H1 (cell line): ENCODE data around the gene ATOH8. TPM values are rescaled to one million over a fixed set of nuclear protein-coding genes. Genes with fewer than 3 reads are reported as not detected.

Source experiments
- MAFK ChIP-seq: IDR thresholded peaks from 2 replicates; pipeline ENCODE4 v1.6.1; 2012; ENCODE audit warnings: low read depth, mild to moderate bottlenecking, improper control_type of control experiment, low read length
- NRF1 ChIP-seq: IDR thresholded peaks from 2 replicates; pipeline ENCODE4 v1.6.1; 2011; ENCODE audit warnings: mild to moderate bottlenecking, low read depth, low read length, improper control_type of control experiment
- PHF8 ChIP-seq: fragments of 200-600 bp; sonication (generic); conservative IDR thresholded peaks from 2 replicates; pipeline ENCODE4 v1.7.1; 2012; ENCODE audit warnings: low read depth, mild to moderate bottlenecking, inconsistent platforms, low read length, moderate library complexity
- SP2 ChIP-seq: IDR thresholded peaks from 2 replicates; pipeline ENCODE4 v1.6.1; 2012; ENCODE audit warnings: mild to moderate bottlenecking, low read length, inconsistent platforms
- TAF7 ChIP-seq: optimal IDR thresholded peaks from 2 replicates; pipeline ENCODE3; 2011; ENCODE audit warnings: low read depth, mild to moderate bottlenecking, inconsistent platforms, low read length, moderate library complexity, borderline replicate concordance
- polyA plus RNA-seq, 7 experiments: library from polyadenylated mRNA; depleted of rRNA in 3 of 7; stranded (reverse) in 5 of 7; unstranded in 2 of 7; fragments of >200 nt in 5 of 7; fragments of 200-250 nt in 2 of 7; gene quantifications; 1 replicate in 5 of 7; 2 replicates in 1 of 7; 4 replicates in 1 of 7; pipeline versions ENCODE4 v1.2.1 to v1.2.3, GENCODE V29; 2011 to 2013; ENCODE audit warnings: missing spikeins in 2 of 7, mixed read lengths in 2 of 7
- total RNA-seq: library from RNA; stranded (reverse); fragmentation: NEBNext Ultra II Directional; extraction: Animal tissue kit (Norgen Biotek cat#: 25700); gene quantifications from 2 replicates; pipeline ENCODE4 v1.2.1, GENCODE V29; 2021
- TF ChIP-seq, protein P1 (sequence below): fragments of 300-600 bp; sonication (generic); IDR thresholded peaks from 2 replicates; pipeline ENCODE4 v1.7.1; 2012; ENCODE audit warnings: low read length, moderate library complexity, mild to moderate bottlenecking, inconsistent platforms; ENCODE audit not compliant: insufficient replicate concordance
- TF ChIP-seq, protein P2 (sequence below): IDR thresholded peaks from 2 replicates; pipeline ENCODE4 v1.6.1; 2011; ENCODE audit warnings: low read depth, mild to moderate bottlenecking, low read length; ENCODE audit not compliant: insufficient read depth

The ATOH8 gene
- total and polyA plus RNA-seq, 2 of the 8 experiments (the other 6 are each of a cell fraction or from before 2014, with no cell fraction given), result 0.50 to 0.53 TPM

DNA sequence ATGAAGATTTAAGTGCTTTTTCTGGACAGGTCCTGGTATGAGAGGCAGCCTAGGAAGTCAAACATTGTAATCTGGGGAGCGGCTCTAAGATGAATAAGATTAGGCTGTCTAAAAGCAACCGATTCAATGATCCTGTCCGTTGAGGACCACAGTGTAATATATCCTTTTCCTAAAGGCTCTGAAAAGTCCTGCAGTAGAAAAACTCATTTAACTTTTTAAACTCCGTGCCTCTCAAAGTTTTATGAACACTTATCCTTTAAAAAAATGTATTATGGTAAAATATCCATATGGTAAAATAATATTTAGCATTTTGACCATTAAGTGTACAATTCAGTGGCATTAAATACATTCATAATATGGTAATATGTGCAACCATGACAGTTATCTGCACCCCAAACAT is 39.8 kb downstream of the ATOH8 start (continued):
- TF ChIP-seq, protein P1, sequence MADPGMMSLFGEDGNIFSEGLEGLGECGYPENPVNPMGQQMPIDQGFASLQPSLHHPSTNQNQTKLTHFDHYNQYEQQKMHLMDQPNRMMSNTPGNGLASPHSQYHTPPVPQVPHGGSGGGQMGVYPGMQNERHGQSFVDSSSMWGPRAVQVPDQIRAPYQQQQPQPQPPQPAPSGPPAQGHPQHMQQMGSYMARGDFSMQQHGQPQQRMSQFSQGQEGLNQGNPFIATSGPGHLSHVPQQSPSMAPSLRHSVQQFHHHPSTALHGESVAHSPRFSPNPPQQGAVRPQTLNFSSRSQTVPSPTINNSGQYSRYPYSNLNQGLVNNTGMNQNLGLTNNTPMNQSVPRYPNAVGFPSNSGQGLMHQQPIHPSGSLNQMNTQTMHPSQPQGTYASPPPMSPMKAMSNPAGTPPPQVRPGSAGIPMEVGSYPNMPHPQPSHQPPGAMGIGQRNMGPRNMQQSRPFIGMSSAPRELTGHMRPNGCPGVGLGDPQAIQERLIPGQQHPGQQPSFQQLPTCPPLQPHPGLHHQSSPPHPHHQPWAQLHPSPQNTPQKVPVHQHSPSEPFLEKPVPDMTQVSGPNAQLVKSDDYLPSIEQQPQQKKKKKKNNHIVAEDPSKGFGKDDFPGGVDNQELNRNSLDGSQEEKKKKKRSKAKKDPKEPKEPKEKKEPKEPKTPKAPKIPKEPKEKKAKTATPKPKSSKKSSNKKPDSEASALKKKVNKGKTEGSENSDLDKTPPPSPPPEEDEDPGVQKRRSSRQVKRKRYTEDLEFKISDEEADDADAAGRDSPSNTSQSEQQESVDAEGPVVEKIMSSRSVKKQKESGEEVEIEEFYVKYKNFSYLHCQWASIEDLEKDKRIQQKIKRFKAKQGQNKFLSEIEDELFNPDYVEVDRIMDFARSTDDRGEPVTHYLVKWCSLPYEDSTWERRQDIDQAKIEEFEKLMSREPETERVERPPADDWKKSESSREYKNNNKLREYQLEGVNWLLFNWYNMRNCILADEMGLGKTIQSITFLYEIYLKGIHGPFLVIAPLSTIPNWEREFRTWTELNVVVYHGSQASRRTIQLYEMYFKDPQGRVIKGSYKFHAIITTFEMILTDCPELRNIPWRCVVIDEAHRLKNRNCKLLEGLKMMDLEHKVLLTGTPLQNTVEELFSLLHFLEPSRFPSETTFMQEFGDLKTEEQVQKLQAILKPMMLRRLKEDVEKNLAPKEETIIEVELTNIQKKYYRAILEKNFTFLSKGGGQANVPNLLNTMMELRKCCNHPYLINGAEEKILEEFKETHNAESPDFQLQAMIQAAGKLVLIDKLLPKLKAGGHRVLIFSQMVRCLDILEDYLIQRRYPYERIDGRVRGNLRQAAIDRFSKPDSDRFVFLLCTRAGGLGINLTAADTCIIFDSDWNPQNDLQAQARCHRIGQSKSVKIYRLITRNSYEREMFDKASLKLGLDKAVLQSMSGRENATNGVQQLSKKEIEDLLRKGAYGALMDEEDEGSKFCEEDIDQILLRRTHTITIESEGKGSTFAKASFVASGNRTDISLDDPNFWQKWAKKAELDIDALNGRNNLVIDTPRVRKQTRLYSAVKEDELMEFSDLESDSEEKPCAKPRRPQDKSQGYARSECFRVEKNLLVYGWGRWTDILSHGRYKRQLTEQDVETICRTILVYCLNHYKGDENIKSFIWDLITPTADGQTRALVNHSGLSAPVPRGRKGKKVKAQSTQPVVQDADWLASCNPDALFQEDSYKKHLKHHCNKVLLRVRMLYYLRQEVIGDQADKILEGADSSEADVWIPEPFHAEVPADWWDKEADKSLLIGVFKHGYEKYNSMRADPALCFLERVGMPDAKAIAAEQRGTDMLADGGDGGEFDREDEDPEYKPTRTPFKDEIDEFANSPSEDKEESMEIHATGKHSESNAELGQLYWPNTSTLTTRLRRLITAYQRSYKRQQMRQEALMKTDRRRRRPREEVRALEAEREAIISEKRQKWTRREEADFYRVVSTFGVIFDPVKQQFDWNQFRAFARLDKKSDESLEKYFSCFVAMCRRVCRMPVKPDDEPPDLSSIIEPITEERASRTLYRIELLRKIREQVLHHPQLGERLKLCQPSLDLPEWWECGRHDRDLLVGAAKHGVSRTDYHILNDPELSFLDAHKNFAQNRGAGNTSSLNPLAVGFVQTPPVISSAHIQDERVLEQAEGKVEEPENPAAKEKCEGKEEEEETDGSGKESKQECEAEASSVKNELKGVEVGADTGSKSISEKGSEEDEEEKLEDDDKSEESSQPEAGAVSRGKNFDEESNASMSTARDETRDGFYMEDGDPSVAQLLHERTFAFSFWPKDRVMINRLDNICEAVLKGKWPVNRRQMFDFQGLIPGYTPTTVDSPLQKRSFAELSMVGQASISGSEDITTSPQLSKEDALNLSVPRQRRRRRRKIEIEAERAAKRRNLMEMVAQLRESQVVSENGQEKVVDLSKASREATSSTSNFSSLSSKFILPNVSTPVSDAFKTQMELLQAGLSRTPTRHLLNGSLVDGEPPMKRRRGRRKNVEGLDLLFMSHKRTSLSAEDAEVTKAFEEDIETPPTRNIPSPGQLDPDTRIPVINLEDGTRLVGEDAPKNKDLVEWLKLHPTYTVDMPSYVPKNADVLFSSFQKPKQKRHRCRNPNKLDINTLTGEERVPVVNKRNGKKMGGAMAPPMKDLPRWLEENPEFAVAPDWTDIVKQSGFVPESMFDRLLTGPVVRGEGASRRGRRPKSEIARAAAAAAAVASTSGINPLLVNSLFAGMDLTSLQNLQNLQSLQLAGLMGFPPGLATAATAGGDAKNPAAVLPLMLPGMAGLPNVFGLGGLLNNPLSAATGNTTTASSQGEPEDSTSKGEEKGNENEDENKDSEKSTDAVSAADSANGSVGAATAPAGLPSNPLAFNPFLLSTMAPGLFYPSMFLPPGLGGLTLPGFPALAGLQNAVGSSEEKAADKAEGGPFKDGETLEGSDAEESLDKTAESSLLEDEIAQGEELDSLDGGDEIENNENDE, result no peak
- TF ChIP-seq NRF1 (no peak), MAFK (no peak), PHF8 (no peak), SP2 (no peak), TAF7 (no peak)
- TF ChIP-seq, protein P2, sequence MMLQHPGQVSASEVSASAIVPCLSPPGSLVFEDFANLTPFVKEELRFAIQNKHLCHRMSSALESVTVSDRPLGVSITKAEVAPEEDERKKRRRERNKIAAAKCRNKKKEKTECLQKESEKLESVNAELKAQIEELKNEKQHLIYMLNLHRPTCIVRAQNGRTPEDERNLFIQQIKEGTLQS, result no peak
